SKM-1 (cell line): ENCODE measurements around the gene ANGPT4.
"Not testable (repeated sequence)": the region's sequence is repeated elsewhere in the genome, so short reads cannot be mapped to it uniquely, and the experiment has no call there.

ENCODE experiments used
- DNase-seq: peaks from one replicate; lab custom pipeline; 2025; ENCODE audit not compliant: unreplicated experiment; lab: John Stamatoyannopoulos, UW

ANGPT4 gene

GRCh38 chr20:828987-829386 lies 87.1 kb downstream of the ANGPT4 start:
- DNase-seq: no peak

GRCh38 chr20:827981-828380 lies 88.2 kb downstream of the ANGPT4 start:
- DNase-seq: not testable (repeated sequence)

- no peak for DNase-seq
Measured at GRCh38 chr20:826695-827323, 89.3 kb downstream of the ANGPT4 start.

- no peak for DNase-seq
Measured at GRCh38 chr20:825710-826421, 90.3 kb downstream of the ANGPT4 start.

GRCh38 chr20:824916-825315 lies 91.2 kb downstream of the ANGPT4 start:
- DNase-seq: no peak

- DNase-seq: no peak
Measured at GRCh38 chr20:824490-824889, 91.6 kb downstream of the ANGPT4 start.

GRCh38 chr20:823574-823902 lies 92.6 kb downstream of the ANGPT4 start:
- DNase-seq: no peak

- no peak for DNase-seq
Measured at GRCh38 chr20:822651-823573, 93.2 kb downstream of the ANGPT4 start.

- no peak for DNase-seq
Measured at GRCh38 chr20:821731-822065, 94.4 kb downstream of the ANGPT4 start.

- no peak for DNase-seq
Measured at GRCh38 chr20:821046-821730, 94.9 kb downstream of the ANGPT4 start.

- DNase-seq: no peak
Measured at GRCh38 chr20:820323-820953, 95.7 kb downstream of the ANGPT4 start.
